Stimulated activated CD4-positive, alpha-beta T cell treated with anti-CD3 and anti-CD28 coated beads, TNF-alpha, amount 100 ng/mL, for 48 hours (primary cell): Measurements from ENCODE around the gene PERM1.
"Not testable (repeated sequence)": the region's sequence is repeated elsewhere in the genome, so short reads cannot be mapped to it uniquely, and the experiment has no call there.

Experiments used
- DNase-seq, 3 donors: peaks; one replicate each; pipeline ENCODE4 v3.0.0-alpha.2; 2020; ENCODE audit warnings: low read depth in 3 of 3

PERM1 gene

GRCh38 chr1:950881-951280 lies 31.0 kb downstream of the PERM1 start:
- DNase-seq: no peak

DNA sequence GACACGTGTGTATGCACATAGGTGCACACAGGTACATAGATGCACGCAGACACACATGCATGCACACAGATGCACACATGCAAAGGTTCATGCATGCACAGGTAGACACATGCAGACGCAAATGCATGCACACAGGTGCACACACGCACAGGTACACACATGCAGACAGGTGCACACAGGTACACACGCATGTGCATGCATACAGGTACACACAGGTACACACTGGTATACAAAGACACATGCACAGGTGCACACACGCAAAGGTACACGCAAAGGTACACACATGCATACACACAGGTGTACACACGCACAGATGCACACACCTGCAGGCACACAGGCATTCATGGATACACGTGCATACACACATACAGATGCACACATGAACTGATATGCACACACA lies 31.6 kb downstream of the PERM1 start:
- DNase-seq: no peak

GRCh38 chr1:947958-948357 lies 33.9 kb downstream of the PERM1 start:
- no peak for DNase-seq

DNA sequence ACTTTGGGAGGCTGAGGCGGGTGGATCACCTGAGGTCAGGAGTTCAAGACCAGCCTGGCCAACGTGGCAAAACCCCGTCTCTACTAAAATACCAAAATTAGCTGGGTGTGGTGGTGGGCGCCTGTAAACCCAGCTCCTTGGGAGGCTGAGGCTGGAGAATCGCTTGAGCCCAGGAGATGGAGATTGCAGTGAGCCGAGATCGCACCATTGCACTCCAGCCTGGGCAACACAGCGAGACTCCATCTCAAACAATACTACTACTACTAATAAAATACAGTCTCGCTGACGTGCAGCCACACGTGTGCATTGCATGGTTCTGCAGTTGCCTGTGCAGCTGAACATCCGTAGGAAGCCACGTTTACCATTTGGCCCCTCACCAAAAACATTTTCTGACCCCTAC lies 35.1 kb downstream of the PERM1 start:
- DNase-seq: not testable (repeated sequence)

DNA sequence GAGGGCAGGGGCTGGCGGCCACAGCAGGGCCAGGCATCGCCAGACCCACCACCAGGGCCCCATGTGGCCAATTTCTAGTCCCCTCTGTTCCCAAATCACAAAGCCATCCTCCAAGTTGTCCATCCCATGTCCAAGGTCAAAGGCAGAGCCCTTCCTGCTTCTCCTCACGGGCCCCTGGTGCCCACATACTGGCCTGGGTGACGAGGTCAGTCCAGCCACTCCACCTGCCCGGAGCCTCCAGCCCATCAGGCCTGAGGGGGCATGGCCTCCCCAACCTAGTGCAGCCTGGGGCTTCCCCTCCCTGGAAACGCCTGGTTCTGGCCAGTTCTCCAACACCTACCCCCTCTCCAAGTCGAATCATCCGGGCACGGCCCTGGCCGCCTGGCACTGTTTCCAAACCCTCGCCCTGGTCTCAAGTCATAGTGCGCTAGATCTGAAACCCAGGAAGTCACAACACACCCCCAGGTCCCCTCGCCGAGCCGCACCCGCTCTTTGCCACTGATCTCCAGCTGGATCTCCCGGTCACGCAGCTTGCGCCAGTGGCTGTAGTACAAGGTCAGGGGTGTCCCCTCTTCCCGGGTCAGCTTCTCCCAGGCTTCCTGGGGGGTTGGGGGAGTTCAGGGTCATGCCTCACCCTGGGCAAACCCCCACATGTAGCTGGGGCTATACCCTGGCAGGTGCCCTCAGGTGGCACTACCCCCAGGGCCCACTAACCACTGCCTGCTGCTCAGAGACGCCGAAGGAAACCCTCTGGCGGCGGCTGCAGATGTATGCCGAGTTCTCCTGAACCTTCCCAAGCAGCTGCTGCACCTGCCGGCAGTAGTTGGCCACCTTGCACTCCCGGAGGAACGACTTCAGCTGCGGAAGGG lies 36.0 kb downstream of the PERM1 start:
- DNase-seq: no peak

GRCh38 chr1:944341-945325 lies 37.3 kb downstream of the PERM1 start:
- no peak for DNase-seq

DNA sequence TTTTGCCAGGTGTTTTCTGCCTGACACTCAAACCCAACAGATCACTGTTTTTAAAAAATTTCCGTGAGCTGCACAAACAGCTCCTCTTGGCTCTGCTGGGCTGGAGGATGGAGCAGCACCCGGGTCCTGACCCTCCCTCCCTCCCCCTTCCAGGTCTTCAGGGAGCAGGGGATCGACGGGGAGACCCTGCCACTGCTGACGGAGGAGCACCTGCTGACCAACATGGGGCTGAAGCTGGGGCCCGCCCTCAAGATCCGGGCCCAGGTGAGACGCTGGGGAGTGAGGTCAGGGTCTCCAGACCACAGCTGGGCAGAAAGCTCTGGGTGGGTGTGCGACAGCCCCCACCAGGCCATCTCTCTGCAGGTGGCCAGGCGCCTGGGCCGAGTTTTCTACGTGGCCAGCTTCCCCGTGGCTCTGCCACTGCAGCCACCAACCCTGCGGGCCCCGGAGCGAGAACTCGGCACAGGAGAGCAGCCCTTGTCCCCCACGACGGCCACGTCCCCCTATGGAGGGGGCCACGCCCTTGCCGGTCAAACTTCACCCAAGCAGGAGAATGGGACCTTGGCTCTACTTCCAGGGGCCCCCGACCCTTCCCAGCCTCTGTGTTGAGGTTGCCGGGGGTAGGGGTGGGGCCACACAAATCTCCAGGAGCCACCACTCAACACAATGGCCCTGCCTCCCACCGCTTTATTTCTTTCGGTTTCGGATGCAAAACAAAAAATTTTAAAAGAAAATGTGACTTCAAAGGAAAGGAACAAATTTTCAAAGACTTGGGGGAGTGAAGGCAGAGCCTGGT lies 38.1 kb downstream of the PERM1 start:
- no peak for DNase-seq

- DNase-seq: no peak
Measured at GRCh38 chr1:942864-943533, 38.9 kb downstream of the PERM1 start.

GRCh38 chr1:942411-942821 lies 39.5 kb downstream of the PERM1 start:
- DNase-seq: no peak

GRCh38 chr1:941588-942383 lies 40.1 kb downstream of the PERM1 start:
- no peak for DNase-seq

- DNase-seq: no peak
Measured at GRCh38 chr1:941015-941587, 40.8 kb downstream of the PERM1 start.

DNA sequence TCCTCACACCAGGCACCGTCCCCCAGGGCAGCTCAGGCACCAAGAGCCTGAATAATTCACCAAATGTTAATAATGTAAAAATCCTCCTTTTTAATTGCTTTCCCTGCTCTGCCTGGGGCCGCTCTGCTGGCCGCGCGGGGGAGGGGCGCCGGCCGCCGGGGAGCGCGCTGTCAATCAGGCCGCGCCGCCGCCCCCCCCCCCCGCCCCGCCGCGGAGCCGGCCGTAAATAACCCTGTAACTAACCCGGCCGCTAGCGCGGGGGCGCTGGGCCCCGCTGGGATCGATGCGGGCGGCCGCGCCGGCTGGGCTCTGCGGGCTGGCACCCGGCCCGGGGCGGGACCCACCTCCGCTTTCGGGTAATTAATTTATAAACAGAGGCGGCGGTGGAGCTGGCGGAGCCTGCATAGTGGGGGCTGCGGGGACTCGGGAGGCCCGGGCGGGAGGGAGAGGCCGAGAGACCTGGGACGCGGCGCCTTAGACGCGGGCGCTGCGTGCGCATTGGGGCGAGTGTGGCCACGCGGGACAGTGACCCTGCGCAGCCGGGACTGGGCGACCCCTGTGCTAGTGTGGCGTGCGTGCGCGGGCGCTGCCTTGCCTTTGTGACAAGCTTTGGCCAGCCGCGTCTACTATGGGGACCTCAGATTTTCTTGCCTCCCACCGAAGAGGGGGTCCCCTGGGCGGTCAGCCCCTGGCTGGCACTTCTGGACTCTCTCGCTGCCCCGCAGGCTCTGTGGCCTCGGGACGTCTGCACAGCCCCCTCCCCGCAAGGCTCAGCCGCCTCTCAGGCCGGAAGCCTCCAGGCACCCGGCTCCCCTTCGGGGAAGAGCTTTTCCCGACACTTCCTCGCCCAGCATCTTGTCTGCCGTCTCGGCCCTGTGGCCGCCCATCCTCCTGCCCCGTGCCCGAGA lies 41.5 kb downstream of the PERM1 start:
- no peak for DNase-seq

GRCh38 chr1:939511-940106 lies 42.3 kb downstream of the PERM1 start:
- no peak for DNase-seq

GRCh38 chr1:938711-939489 lies 43.0 kb downstream of the PERM1 start:
- no peak for DNase-seq

GRCh38 chr1:938088-938683 lies 43.7 kb downstream of the PERM1 start:
- DNase-seq: no peak

DNA sequence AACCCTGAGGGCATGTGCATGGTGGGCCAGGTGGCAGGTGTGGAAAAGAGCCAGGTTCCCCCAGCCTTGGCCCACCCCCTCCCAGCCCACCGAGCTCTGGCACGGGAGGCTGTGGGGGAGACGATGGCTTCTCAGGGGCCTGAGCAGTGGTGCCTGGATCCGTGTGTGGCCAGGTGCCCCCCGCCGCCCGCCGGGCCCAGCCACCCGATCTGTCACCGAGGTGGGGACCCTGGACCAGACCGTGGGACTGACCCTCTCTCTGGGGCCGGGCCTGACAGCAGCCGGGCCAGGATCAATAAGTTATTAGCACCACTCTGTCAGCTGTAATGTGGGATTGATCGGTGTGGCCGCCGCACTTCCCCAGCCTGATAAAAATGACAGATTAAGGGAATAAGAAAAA lies 44.4 kb downstream of the PERM1 start:
- no peak for DNase-seq
